ENCODE results near the gene RHBDL2.
"Not testable (repeated sequence)": the region's sequence is repeated elsewhere in the genome, so short reads cannot be mapped to it uniquely, and the experiment has no call there.

RHBDL2 gene

GRCh38 chr1:38932571-38932970 lies 9.1 kb downstream of the RHBDL2 start:
- DNase-seq (ENCODE audit: low read depth), result no peak

GRCh38 chr1:38929476-38929875 lies 12.2 kb downstream of the RHBDL2 start:
- no peak for DNase-seq (ENCODE audit: low read depth)

DNA sequence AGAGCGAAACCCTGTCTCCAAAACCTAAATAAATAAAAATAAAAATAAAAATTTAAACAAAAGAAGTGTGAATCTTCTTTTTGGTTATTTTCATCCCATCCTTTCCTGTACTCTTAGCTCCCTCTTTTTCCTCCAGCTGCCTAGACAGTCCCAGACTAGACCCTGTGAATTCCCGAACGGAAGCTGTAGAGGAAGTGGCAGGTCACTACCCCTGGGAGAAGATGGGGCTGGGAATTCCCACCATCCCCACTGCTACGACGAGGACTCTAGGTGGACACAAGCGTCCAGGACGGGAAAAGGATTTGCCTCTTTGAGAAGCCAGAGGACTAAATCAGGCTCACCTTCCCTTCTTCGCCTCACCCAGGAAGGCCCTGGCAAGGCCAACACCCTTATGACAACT lies 12.6 kb downstream of the RHBDL2 start:
- DNase-seq (ENCODE audit: low read depth), result no peak

DNA sequence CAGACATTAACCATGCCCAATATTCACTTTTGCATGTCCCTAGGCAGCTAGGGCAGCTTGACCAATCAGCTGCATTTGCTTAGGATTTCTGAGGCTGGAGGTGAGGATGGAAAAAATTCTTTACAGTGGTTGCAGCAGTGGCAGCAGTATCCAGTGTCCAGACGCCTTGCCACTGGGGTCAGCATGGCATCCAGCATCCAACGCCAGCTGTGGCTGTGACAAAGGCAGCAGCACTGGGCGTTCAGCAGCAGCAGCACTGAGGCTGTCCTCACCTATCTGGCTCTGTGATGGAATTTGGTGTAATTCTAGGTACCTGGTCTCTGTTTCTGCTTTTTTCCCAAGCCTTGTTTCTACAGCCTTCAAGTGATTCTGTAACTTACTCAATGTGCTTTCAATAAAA lies 15.5 kb downstream of the RHBDL2 start:
- DNase-seq (ENCODE audit: low read depth), result no peak

- no peak for DNase-seq (ENCODE audit: low read depth)
Observed at GRCh38 chr1:38925391-38925790, 16.2 kb downstream of the RHBDL2 start.

GRCh38 chr1:38923607-38924006 lies 18.0 kb downstream of the RHBDL2 start:
- no peak for DNase-seq (ENCODE audit: low read depth)

- no peak for DNase-seq (ENCODE audit: low read depth)
Observed at GRCh38 chr1:38919130-38919529, 22.5 kb downstream of the RHBDL2 start.

DNA sequence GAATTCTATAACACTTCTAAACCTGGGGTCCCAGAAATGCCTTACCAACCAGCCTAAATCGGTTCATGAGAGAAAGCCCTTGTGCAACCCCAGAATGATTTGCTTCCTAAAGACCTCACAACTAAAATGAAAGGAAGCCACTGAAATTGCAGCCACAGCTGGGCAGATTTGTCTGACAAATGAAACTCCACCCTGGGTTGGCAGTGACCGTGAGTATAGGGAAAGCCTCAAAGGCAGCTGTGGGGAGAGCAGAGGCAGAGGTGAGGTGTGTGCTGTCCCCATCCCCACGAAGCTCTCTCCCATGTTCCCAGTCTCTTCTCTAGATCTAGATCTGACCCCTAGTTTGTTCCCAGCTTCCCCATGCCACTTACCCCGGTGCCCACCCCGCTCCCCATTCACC lies 23.1 kb downstream of the RHBDL2 start:
- DNase-seq (ENCODE audit: low read depth), result no peak

GRCh38 chr1:38917772-38918171 lies 23.9 kb downstream of the RHBDL2 start:
- no peak for DNase-seq (ENCODE audit: low read depth)

DNA sequence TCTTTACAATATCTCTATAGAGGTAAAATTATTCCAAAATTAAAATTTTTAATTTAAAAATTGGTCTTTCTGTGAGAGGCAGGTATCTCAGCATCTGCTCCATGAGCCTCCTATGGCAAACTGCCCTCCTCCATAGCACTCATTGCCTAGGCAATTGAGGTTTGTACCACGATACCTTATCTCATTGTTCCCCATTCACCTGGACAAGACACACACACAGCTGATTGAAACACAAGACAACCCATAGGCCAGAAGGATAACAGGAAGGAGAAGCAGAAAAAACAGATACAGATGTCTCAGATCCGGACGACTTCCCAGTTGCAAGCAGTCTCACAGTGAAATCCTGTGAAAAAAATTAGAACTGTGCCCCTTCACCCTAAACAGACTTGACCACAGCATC lies 24.3 kb downstream of the RHBDL2 start:
- no peak for DNase-seq (ENCODE audit: low read depth)

DNA sequence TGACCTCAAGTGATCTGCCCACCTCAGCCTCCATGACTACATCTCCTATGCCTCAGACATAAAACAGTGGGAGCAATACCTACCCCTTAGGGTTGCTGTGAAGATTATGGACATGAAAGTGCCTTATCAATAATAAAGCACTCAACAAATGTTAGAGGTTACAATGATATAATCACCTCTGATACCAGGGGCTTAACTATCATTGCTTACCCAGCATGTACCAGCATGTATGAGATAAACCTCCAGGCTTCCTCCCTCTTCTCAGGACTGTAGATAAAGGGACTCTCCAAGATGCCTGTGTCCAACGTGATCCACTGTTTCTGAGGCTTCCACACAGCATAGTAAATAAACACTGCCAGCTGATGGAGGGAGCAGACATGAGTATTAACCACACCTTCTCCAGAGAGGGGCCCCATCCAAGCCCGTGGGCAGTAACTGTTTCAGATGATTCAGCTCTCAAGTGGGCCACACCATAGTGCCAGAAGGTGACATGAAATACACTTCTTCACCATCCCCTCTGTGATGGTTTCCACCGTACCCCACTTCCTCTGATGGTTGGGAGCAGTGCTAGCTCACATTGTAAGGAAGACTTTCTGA lies 26.2 kb downstream of the RHBDL2 start:
- no peak for DNase-seq (ENCODE audit: low read depth)

GRCh38 chr1:38914908-38915307 lies 26.7 kb downstream of the RHBDL2 start:
- DNase-seq (ENCODE audit: low read depth), result not testable (repeated sequence)

DNA sequence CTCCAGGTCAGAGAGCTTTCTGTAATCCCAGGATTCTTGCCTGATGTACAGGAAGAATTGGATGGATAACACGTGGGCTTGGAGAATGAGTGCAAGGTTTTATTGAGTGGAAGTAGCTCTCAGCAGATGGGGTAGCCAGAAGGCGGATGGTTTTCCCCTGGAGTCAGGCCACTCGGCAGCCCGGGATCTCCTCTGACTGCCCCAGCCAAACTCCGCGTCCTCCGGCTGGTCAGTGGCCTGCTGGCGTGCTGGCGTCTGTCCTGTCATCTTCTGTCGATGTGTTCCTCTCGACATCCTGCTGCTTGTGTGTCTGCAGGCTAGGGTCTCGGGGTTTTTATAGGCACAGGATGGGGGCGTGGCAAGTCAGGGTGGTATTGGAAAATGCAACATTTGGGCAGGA lies 32.8 kb downstream of the RHBDL2 start:
- DNase-seq (ENCODE audit: low read depth), result no peak

DNA sequence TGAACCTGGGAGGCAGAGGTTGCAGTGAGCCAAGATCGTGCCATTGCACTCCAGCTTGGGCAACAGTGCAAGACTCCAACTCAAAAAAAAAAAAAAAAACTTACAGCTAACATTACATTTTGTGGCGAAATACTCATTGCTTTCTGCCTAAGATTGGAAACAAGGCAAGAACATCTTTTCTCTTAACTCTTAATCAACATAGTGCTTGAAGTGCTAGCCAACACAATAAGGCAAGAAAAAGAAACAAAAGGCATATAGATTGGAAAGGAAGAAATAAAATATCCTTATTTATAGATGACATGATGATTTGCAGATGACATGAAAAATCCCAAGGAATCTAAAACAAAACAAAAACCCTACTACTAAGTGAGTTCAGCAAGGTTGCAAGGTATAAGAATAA lies 35.6 kb downstream of the RHBDL2 start:
- no peak for DNase-seq (ENCODE audit: low read depth)

- DNase-seq (ENCODE audit: low read depth), result no peak
Observed at GRCh38 chr1:38899560-38899959, 42.1 kb downstream of the RHBDL2 start.

GRCh38 chr1:38898653-38899230 lies 42.9 kb downstream of the RHBDL2 start:
- no peak for DNase-seq (ENCODE audit: low read depth)

- DNase-seq (ENCODE audit: low read depth), result no peak
Observed at GRCh38 chr1:38896169-38896568, 45.5 kb downstream of the RHBDL2 start.

- DNase-seq (ENCODE audit: low read depth), result no peak
Observed at GRCh38 chr1:38892976-38893375, 48.7 kb downstream of the RHBDL2 start.

GRCh38 chr1:38891753-38892152 lies 49.9 kb downstream of the RHBDL2 start:
- no peak for DNase-seq (ENCODE audit: low read depth)

DNA sequence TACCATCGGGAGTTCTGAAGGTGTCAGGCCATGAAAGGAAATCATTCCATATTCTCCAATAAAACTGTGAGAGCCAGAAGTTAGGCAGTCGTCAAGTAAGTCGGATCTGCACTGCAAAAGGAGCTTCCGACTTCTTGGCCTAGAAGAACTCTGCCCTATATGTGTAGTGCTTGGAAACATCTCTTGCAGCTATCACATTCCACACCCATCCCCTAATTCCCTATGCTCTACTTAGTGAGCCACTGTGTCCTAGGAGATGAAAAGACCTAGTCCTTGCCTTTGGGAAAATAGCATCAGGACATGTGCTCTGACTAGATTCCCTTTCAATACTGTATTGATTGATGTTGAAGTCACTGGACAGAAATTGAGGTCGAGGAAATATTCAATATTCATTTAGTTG lies 52.0 kb downstream of the RHBDL2 start:
- DNase-seq (ENCODE audit: low read depth), result no peak

DNA sequence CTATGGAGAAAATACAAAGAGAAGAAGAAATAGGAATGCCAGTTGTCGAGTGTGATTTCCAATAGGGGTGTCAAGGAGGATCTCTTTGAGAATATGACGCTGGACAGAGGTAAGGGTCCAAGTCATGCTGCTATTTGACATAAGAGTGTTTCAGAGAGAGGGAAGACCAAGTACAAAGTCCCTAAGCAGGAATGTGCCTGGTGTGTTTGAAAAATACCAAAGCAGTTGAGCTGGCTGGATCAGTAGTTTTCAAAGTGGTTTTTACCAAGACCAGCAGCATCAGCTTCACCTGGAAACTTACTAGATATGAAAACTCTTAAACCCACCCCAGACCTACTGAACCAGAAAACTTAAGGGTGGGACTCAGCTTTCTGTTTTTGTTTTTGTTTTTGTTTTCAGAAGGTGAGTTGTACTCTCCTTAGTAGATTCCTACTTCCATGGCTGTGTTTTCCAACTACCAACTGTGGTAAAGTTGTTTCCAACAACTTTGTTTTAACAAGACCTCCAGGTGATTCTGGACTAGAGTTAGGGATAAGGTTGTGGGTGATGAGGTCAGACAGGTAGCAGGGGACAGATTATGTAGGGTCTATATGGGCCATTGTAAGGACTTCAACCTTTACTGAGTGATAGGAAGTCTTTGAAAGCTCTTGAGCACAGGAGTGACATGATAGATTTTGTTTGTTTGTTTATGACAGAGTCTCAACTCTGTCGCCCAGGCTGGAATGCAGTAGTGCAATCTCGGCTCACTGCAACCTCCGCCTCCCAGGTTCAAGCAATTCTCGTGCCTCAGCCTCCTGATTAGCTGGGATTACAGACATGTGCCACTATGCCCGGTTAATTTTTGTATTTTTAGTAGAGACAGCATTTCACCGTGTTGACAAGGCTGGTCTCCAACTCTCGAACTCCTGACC lies 53.0 kb downstream of the RHBDL2 start:
- no peak for DNase-seq (ENCODE audit: low read depth)

DNA sequence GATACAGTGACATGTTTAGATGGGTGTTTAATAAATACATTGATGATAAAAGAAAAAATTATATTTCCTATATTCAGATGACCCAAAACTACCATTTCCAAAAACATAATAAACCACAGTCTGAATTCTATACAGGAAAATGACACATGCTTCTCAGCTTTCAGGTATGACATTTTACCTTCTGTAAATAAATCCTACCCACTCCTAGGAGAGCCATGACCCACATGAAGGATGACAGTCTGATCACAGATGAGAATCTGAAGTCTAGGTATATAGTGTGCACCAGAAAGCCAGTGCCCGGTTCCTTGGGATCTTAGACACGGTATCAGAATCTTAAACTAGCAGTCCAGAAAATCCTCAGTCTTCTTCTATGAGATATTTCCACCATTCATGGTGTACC lies 56.5 kb downstream of the RHBDL2 start:
- no peak for DNase-seq (ENCODE audit: low read depth)

DNA sequence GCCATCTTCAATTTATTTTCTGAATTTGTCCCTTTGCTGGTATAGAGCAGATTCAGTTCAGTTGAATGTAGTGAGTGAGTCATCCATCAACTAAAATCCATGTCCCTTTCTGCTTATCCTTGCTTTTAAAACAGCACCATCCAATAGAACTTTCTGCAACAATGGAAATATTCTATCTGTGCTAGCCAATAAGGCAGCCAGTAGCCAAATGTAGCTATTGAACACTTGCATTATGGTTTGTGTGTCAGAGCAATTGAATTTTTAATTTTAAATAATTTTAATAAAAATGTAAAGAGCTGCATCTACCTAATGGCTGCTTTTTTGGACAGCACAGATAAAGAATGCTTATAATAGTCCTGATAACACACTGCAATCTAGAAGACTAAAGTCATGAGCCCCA lies 60.1 kb downstream of the RHBDL2 start, which contains the start of gene GJA9:
GJA9 (minus strand) TSS at position 101 of the 400 bp plus-strand sequence. CDS start 5,489 bp downstream, outside the sequence.
- no peak for DNase-seq (ENCODE audit: low read depth)

Measured in stimulated activated CD8-positive, alpha-beta memory T cell treated with anti-CD3 and anti-CD28 coated beads, Interleukin-12 subunit alpha, Interleukin-12 subunit beta, amount 100 ng/mL, for 4 hours (primary cell).